OCI-M1 (cell line): ENCODE data around the gene OGFR.

Experiments
- DNase-seq: peaks from one replicate; lab custom pipeline; 2025; lab: John Stamatoyannopoulos, UW

Gene OGFR, protein sequence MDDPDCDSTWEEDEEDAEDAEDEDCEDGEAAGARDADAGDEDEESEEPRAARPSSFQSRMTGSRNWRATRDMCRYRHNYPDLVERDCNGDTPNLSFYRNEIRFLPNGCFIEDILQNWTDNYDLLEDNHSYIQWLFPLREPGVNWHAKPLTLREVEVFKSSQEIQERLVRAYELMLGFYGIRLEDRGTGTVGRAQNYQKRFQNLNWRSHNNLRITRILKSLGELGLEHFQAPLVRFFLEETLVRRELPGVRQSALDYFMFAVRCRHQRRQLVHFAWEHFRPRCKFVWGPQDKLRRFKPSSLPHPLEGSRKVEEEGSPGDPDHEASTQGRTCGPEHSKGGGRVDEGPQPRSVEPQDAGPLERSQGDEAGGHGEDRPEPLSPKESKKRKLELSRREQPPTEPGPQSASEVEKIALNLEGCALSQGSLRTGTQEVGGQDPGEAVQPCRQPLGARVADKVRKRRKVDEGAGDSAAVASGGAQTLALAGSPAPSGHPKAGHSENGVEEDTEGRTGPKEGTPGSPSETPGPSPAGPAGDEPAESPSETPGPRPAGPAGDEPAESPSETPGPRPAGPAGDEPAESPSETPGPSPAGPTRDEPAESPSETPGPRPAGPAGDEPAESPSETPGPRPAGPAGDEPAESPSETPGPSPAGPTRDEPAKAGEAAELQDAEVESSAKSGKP

GRCh38 chr20:62804627-62805154 is at the start of gene OGFR:
OGFR (plus strand) TSS chr20:62804835; CDS start chr20:62804860, 25 bp downstream.
- peak; percentile 77 for DNase-seq

DNA sequence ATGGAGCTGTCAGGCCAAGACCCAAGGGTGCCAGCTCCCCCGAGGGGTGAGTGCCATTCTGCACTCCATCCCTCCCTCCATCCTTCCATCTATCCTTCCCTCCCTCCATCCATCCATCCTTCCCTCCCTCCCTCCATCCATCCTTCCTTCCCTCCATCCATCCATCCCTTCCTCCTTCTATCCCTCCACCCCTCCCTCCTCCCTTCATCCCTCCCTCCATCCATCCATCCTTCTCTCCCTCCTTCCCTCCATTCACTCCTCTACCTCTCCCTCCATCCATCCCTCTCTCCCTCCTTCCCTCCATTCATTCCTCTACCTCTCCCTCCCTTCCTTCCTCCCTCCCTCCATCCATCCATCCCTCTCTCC is 49.7 kb upstream of the OGFR start:
- no peak for DNase-seq

- no peak for DNase-seq
Measured at GRCh38 chr20:62755817-62756724, 48.6 kb upstream of the OGFR start.

DNA sequence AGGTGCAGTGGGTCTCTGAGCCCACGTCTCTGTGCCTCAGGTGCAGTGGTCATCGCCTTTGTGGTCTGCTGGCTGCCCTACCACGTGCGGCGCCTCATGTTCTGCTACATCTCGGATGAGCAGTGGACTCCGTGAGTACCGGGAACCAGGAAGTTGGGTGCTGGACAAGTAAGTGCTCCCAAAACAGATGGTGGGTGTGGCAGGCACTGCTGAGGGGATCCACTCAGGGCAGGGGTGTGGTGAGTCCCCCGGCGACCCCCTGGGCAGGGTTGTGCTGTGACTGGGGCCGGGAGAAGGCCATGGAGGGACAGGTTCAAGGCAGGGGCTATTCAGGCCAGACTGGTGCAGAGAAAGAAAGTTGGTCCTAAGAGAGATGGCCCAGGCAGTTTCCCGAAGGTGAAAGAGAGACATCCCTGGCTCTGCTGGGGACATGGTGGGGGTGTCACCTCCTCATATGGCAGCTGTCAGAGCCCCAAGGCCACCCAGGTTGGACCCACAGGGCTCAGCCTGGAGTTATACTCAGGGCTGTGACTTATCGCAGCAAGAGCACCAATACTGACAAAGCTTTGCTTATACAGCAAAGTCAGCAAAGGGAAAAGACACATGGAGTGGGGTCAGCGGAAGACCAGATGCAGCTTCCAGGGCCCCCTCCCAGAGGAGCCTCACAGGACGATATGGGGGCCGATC is 46.3 kb upstream of the OGFR start:
- no peak for DNase-seq

DNA sequence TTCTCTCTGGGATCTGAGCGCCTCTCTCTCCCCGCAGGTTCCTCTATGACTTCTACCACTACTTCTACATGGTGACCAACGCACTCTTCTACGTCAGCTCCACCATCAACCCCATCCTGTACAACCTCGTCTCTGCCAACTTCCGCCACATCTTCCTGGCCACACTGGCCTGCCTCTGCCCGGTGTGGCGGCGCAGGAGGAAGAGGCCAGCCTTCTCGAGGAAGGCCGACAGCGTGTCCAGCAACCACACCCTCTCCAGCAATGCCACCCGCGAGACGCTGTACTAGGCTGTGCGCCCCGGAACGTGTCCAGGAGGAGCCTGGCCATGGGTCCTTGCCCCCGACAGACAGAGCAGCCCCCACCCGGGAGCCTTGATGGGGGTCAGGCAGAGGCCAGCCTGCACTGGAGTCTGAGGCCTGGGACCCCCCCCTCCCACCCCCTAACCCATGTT is 44.6 kb upstream of the OGFR start:
- DNase-seq = no peak

GRCh38 chr20:62760471-62760855 is 44.2 kb upstream of the OGFR start:
- no peak for DNase-seq

DNA sequence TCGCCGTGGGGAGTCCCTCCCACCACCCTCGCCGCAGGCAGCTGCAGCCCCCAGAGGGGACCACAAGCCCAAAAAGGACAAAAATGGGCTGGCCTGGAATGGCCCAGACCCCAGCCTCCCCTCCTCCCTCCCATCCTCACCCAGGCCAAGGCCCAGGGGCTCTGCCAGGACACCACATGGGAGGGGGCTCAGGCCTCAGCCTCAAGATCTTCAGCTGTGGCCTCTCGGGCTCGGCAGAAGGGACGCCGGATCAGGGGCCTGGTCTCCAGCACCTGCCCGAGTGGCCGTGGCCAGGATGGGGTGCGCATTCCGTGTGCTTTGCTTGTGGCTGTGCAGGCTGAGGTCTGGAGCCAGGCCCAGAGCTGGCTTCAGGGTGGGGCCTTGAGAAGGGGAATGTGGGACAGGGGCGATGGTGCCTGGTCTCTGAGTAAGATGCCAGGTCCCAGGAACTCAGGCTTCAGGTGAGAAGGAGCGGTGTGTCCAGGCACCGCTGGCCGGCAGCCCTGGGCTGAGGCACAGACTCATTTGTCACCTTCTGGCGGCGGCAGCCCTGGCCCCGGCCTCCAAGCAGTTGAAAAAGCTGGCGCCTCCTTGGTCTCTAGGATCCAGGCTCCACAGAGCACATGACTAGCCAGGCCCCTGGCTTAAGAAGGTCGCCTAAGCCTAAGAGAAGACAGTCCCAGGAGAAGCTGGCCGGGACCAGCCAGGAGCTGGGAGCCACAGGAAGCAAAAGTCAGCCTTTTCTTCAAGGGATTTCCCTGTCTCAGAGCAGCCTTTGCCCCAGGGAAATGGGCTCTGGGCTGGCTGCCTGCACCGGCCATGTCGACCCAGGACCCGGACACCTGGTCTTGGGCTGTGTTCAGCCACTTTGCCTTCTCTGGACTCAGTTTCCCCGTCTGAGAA is 43.5 kb upstream of the OGFR start:
- no peak for DNase-seq

DNA sequence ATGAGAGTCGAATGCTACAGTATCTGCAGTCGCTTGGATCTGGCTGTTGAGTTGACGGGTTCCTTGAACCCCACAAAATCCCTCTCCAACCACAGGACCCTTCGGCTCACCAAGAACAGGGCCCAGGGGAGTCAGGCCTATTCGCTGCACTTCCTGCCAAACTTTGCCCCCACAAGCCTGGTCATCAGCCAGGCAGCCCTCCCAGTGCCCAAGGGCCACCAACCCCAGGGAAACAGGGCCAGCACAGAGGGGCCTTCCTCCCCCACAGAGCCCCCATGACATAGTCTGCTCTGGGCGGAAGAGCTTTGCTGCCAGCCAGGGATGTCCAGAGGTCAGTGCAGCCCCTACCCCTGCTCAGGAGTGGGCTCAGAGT is 42.9 kb upstream of the OGFR start:
- no peak for DNase-seq

DNA sequence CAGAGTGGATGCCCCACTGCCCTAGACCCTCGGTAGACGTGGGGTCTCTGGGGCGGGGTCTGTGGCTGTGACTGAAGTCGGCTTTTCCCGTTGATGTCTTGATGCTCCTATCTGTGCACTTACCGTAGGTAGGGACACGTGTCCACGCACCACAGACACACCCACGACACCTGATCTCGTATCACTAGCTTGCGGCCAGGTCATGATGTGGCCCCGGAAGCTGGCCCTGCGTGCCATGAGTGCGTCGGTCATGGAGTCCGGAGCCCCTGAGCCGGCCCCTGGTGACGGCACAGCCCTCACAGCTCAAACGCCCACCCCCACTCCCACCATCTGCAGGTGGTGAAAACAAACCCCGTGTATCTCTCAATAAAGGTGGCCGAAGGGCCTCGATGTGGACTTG is 42.3 kb upstream of the OGFR start:
- no peak for DNase-seq

DNA sequence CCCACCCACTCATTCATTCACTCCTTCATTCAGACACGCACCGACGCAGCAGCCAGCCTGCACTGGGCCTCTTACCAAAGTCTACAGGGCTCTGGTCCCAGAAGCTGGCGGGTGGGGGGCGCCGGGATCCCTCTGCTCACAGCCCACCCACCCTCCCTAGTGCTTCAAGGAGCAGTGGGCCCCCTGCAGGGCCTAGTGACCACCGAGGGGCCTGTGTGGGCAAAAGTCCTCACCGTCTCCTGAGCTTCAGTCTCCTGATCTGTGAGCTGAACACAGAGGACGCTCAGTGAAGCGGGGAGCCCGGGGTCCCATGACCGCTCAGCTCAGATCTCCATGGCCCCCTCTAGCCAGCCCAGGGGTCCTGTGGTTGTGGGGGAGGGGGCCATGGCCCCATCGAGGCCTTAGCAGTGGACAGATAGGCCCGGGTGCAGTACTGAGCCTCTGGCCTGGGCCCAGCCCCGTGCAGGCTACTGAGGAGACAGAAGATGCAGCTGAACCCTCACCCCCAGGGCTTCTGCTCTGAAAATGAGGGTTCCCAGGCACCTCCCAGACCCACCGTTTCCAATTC is 41.8 kb upstream of the OGFR start:
- DNase-seq = no peak

- DNase-seq = no peak
Measured at GRCh38 chr20:62763404-62763803, 41.2 kb upstream of the OGFR start.

- DNase-seq = no peak
Measured at GRCh38 chr20:62764156-62764935, 40.3 kb upstream of the OGFR start.

GRCh38 chr20:62765021-62765420 is 39.6 kb upstream of the OGFR start:
- no peak for DNase-seq

DNA sequence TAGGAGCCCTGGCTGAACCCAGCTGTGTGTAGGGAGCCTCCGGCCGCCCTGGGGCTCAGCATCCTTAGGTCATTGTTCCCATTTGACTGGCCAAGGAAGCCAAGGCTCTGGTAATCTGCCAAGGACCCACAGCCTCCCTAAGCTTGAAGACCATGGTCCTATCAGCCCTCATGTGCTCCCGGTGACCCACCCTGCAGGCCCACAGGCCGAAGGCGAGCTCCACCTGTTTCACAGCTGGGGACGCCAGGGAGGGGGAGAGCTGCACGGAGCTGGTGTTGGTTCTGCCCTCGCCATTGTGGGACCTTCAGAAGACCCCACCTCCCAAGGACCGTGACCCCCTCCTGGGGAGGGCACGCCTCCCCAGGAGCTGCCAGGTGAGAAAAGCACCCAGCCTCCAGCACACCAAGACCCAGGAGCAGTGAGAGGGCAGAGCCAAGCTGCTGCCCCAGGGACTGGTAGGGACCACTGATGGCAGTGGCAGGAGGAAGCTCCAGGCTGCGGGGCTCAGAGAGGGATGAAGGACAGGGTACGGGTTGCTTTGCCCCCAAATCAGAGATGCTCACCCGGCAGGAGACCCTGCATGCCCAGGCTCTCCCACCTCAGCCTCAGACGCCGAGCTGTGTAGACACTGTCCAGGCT is 39.1 kb upstream of the OGFR start:
- no peak for DNase-seq

DNA sequence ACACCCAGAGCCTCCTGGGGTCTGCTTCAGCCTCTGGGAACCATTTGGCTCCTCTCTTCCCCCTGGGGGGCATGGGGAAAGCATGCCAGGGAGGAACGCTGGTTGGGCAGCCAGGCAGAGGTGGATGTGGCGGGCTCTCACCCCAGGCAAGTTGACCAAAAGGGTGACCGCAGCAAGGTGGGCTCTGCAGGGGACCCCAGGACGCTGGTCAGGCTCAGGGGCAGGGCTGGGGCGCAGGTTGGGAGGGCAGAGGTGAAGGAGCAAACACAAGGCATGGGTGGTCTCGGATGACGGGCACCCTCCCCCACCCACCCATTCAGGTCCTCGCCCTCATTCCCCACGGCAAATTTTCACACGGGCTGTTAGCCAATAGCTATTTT is 38.6 kb upstream of the OGFR start:
- no peak for DNase-seq

DNA sequence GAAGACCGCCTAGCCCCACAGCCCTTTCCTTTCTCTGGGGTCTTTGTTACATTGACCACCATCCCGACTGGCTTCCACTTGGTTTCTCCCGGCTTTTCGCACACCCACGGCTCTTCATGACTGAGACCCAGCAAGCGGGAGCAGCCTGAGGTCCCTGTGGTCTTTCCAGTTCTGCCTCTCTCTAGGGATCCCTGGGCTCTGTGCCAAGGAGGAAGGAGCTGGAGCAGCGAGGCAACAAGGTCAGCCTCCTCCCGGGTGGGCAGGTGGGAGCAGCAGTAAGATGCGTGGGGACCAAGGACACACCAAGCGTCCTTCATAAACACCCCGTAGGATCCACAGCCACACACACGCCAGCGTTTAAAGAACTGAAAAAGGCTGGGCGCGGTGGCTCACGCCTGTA is 37.9 kb upstream of the OGFR start:
- DNase-seq = no peak

GRCh38 chr20:62768234-62768546 is 36.4 kb upstream of the OGFR start:
- no peak for DNase-seq

GRCh38 chr20:62768551-62769287 is 35.9 kb upstream of the OGFR start:
- no peak for DNase-seq
